B cell (primary cell): ENCODE measurements around the gene ERBB2. TPM values are rescaled to one million over a fixed set of nuclear protein-coding genes. Genes with fewer than 3 reads are reported as not detected.
"Not testable (repeated sequence)": the region's sequence is repeated elsewhere in the genome, so short reads cannot be mapped to it uniquely, and the experiment has no call there.

Experiments
- ATAC-seq: fragments of 200-7000 bp; cut with Tn5 transposase; one replicate; pipeline ENCODE4 v1.10.0; 2021; ENCODE audit warnings: low read depth, mild to moderate bottlenecking, moderate number of reproducible peaks, moderate library complexity
- CTCF ChIA-PET: fragments of 350-600 bp; sonication (Branson Sonifier 250); formaldehyde crosslinking; loops from one replicate; lab custom pipeline; 2021; ENCODE audit warnings: antibody characterized with exemption, inconsistent platforms; lab: Charles Lee
- POLR2A ChIA-PET: fragments of 350-600 bp; sonication (Branson Sonifier 250); formaldehyde crosslinking; loops from one replicate; lab custom pipeline; 2021; ENCODE audit warnings: antibody characterized with exemption; lab: Charles Lee
- DNase-seq: peaks from one replicate; pipeline ENCODE4 v3.0.0; 2013
- H2AFZ ChIP-seq: 2 replicates; pipeline ENCODE4 v1.6.1; 2012; ENCODE audit warnings: mild to moderate bottlenecking, low read depth, low read length; ENCODE audit not compliant: insufficient read depth, poor library complexity, severe bottlenecking
- H3K27ac ChIP-seq, 2 donors: 1 replicate in 1 of 2; 2 replicates in 1 of 2; pipeline ENCODE4 v1.5.1; 2012 to 2013; ENCODE audit warnings: low read length in 2 of 2, mild to moderate bottlenecking in 2 of 2, moderate library complexity in 1 of 2
- H3K27me3 ChIP-seq, 4 experiments: fragments of 200-600 bp in 1 of 4; sonication (generic) in 1 of 4; replicated peaks in 1 of 4; 1 replicate in 2 of 4; 2 replicates in 2 of 4; pipeline versions ENCODE4 v1.6.1 to v1.7.0; 2013 to 2016; ENCODE audit warnings: low read length in 3 of 4, mild to moderate bottlenecking in 2 of 4, mixed read lengths in 1 of 4, moderate library complexity in 1 of 4; ENCODE audit not compliant: insufficient read depth in 4 of 4, control insufficient read depth in 3 of 4; ENCODE audit errors: control extremely low read depth in 1 of 4
- H3K36me3 ChIP-seq, 2 experiments: replicated peaks in 1 of 2; 1 replicate in 1 of 2; 2 replicates in 1 of 2; pipeline versions ENCODE4 v1.6.1 to v1.7.1; 2013; ENCODE audit warnings: low read length in 1 of 2; ENCODE audit not compliant: insufficient read depth in 2 of 2, control insufficient read depth in 1 of 2; ENCODE audit errors: control extremely low read depth in 1 of 2, extremely low read depth in 1 of 2
- H3K4me1 ChIP-seq, 2 donors: fragments of 200-600 bp in 1 of 2; sonication (generic) in 1 of 2; 1 replicate in 1 of 2; 2 replicates in 1 of 2; pipeline versions ENCODE4 v1.5.1 to v1.6.1; 2013 to 2017; ENCODE audit warnings: low read length in 2 of 2; ENCODE audit not compliant: control insufficient read depth in 2 of 2, insufficient read depth in 2 of 2
- H3K4me2 ChIP-seq: replicated peaks from 2 replicates; pipeline ENCODE3; 2012; ENCODE audit warnings: mild to moderate bottlenecking, low read depth, low read length; ENCODE audit not compliant: poor library complexity, severe bottlenecking
- H3K4me3 ChIP-seq, 5 experiments: fragments of 200-600 bp in 1 of 5; sonication (generic) in 1 of 5; 1 replicate in 3 of 5; 2 replicates in 2 of 5; pipeline versions ENCODE4 v1.5.1 to v1.7.0; 2011 to 2016; ENCODE audit warnings: low read length in 4 of 5, mild to moderate bottlenecking in 4 of 5, low read depth in 2 of 5, control low read depth in 1 of 5, moderate library complexity in 1 of 5; ENCODE audit not compliant: insufficient read depth in 1 of 5; ENCODE audit errors: control extremely low read depth in 1 of 5, extremely low read depth in 1 of 5
- H3K79me2 ChIP-seq: fragments of 200-600 bp; sonication (generic); one replicate; pipeline ENCODE4 v1.6.0; 2016; ENCODE audit warnings: low read length; ENCODE audit not compliant: control insufficient read depth, insufficient read depth
- H3K9ac ChIP-seq: fragments of 200-600 bp; sonication (generic); 2 replicates; pipeline ENCODE4 v1.6.1; 2017; ENCODE audit warnings: mild to moderate bottlenecking, low read length, moderate library complexity
- H3K9me3 ChIP-seq, 3 donors: one replicate each; pipeline versions ENCODE4 v1.6.1 to v1.7.1; 2013; ENCODE audit warnings: low read length in 2 of 3; ENCODE audit not compliant: control insufficient read depth in 2 of 3, insufficient read depth in 1 of 3; ENCODE audit errors: control extremely low read depth in 1 of 3
- H4K20me1 ChIP-seq: 2 replicates; pipeline ENCODE4 v1.6.0; 2012; ENCODE audit warnings: mild to moderate bottlenecking, low read length; ENCODE audit not compliant: insufficient read depth, control insufficient read depth, poor library complexity, severe bottlenecking
- H3K27ac Mint-ChIP-seq: one replicate; pipeline ENCODE4 v1.8.0; 2021; ENCODE audit warnings: mixed read lengths
- H3K27me3 Mint-ChIP-seq: one replicate; pipeline ENCODE4 v1.8.0; 2021; ENCODE audit warnings: mixed read lengths
- H3K4me1 Mint-ChIP-seq: one replicate; pipeline ENCODE4 v1.8.0; 2021; ENCODE audit warnings: mixed read lengths
- H3K4me3 Mint-ChIP-seq: one replicate; pipeline ENCODE4 v1.8.0; 2021; ENCODE audit warnings: mixed read lengths
- H3K9me3 Mint-ChIP-seq: one replicate; pipeline ENCODE4 v1.8.0; 2022; ENCODE audit warnings: mixed read lengths; ENCODE audit not compliant: insufficient read depth
- CTCF ChIP-seq: fragments of 200-600 bp; IDR thresholded peaks from one replicate; pipeline ENCODE4 v1.8.0; 2022; ENCODE audit warnings: antibody characterized with exemption, mild to moderate bottlenecking
- EZH2 ChIP-seq: IDR thresholded peaks from 2 replicates; pipeline ENCODE4 v1.6.1; 2012; ENCODE audit warnings: borderline replicate concordance, low read depth, mild to moderate bottlenecking, moderate library complexity, low read length; ENCODE audit not compliant: insufficient read depth, poor library complexity, severe bottlenecking
- WGBS: methylation state at CpG from one replicate; pipeline ENCODE4 v1.1.5; 2013; ENCODE audit warnings: missing lambda C conversion rate; ENCODE audit not compliant: insufficient coverage; 5-methylcytosine and 5-hydroxymethylcytosine counted together
- intact Hi-C: fragments of 100-400 bp; cut with micrococcal nuclease; formaldehyde crosslinking; loops from one replicate; pipeline ENCODE4 v1.10.0; 2022
- polyA plus RNA-seq: library from polyadenylated mRNA; depleted of rRNA; stranded (reverse); fragments of >200 nt; gene quantifications from 2 replicates; pipeline ENCODE4 v1.2.3, GENCODE V29; 2012
- total RNA-seq, 2 donors: library from RNA; stranded (reverse); fragments of 120-200 nt in 1 of 2; gene quantifications; 1 replicate in 1 of 2; 2 replicates in 1 of 2; pipeline versions ENCODE4 v1.2.3 to v1.2.4, GENCODE V29; 2013 to 2022

The ERBB2 gene
- total and polyA plus RNA-seq, 2 donors (not counting 1 experiment from before 2014, with no cell fraction given), result 3.2 to 8.4 TPM

GRCh38 chr17:39722965-39723848 lies 23.3 kb downstream of the ERBB2 start:
- Histone ChIP-seq H3K27me3 (no peaks in the 10 kb centered on the region), H3K36me3 (peaks cover 0 to 14% of the 10 kb centered on the region in 2 experiments), H3K27ac (no peak overlapping the region), H3K79me2 (peaks cover 5% of the 10 kb centered on the region), H3K9me3 (peaks cover 0 to 3% (median 0%) of the 10 kb centered on the region in 3 donors), H3K4me3 (no peak overlapping the region), H4K20me1 (peaks cover 13% of the 10 kb centered on the region), H3K4me1 (no peaks in the 10 kb centered on the region), H3K4me2 (no peak overlapping the region), H2AFZ (no peak overlapping the region), H3K9ac (no peak overlapping the region)
- POLR2A ChIA-PET, result no interaction called here
- no peak overlapping the region for H3K27ac Mint-ChIP-seq
- DNase-seq (no peak), ATAC-seq (peak; percentile 43)
- no peaks in the 10 kb centered on the region for H3K9me3 Mint-ChIP-seq
- intact Hi-C loops, result no loop called here
- no peak for TF ChIP-seq EZH2
- no peak for TF ChIP-seq CTCF
- H3K4me1 Mint-ChIP-seq, result peaks cover 9% of the 10 kb centered on the region
- WGBS, result 97% methylated on average over 28 of the region's 34 CpGs
- CTCF ChIA-PET, result no interaction called here
- no peaks in the 10 kb centered on the region for H3K27me3 Mint-ChIP-seq
- H3K4me3 Mint-ChIP-seq, result no peak overlapping the region

GRCh38 chr17:39724731-39725130 lies 24.9 kb downstream of the ERBB2 start:
- ChIA-PET POLR2A (no interaction called here), CTCF (no interaction called here)
- Mint-ChIP-seq H3K27ac (no peak overlapping the region), H3K9me3 (no peaks in the 10 kb centered on the region), H3K27me3 (no peaks in the 10 kb centered on the region), H3K4me3 (no peak overlapping the region), H3K4me1 (peaks cover 21% of the 10 kb centered on the region)
- DNase-seq, result no peak
- TF ChIP-seq EZH2, result no peak
- TF ChIP-seq CTCF, result no peak
- peaks cover 7 to 9% of the 10 kb centered on the region in 2 donors for H3K4me1 ChIP-seq
- ATAC-seq, result no peak
- H2AFZ ChIP-seq, result no peak overlapping the region
- H3K9me3 ChIP-seq, result peaks cover 0 to 3% (median 0%) of the 10 kb centered on the region in 3 donors
- H3K9ac ChIP-seq, result no peak overlapping the region
- no peak overlapping the region for H3K4me2 ChIP-seq
- no peak overlapping the region for H3K27ac ChIP-seq
- WGBS, result 95% methylated on average over 13 of the region's 13 CpGs
- peaks cover 26% of the 10 kb centered on the region for H4K20me1 ChIP-seq
- H3K27me3 ChIP-seq, result no peaks in the 10 kb centered on the region
- intact Hi-C loops, result no loop called here
- H3K79me2 ChIP-seq, result peaks cover 19% of the 10 kb centered on the region
- peaks cover 0 to 27% of the 10 kb centered on the region in 2 experiments for H3K36me3 ChIP-seq
- H3K4me3 ChIP-seq, result no peak overlapping the region

GRCh38 chr17:39725923-39726322 lies 26.1 kb downstream of the ERBB2 start:
- no CpG with 5 or more reads among the region's 1 CpG for WGBS
- CTCF ChIA-PET, result interaction anchor here (0.7 kb wide), 1 partner anchor 104 kb away, joined by 3 read pairs; no protein-coding TSS in a partner anchor
- H3K27me3 Mint-ChIP-seq, result not testable (repeated sequence)

More at GRCh38 chr17:39725923-39726322, 26.1 kb downstream of the ERBB2 start:
- H2AFZ ChIP-seq, ATAC-seq, H3K27ac ChIP-seq, H3K9me3 Mint-ChIP-seq, H3K9ac ChIP-seq, H3K9me3 ChIP-seq, POLR2A ChIA-PET, H3K27me3 ChIP-seq, H3K4me3 ChIP-seq, DNase-seq, H3K4me3 Mint-ChIP-seq, intact Hi-C loops, H3K27ac Mint-ChIP-seq, H3K4me2 ChIP-seq: not testable (repeated sequence)
- peaks cover 24% of the 10 kb centered on the region for H3K4me1 Mint-ChIP-seq
- Histone ChIP-seq H3K36me3 (peaks cover 0 to 27% of the 10 kb centered on the region in 2 experiments), H3K4me1 (peaks cover 11 to 17% of the 10 kb centered on the region in 2 donors), H4K20me1 (peaks cover 26% of the 10 kb centered on the region), H3K79me2 (peaks cover 31% of the 10 kb centered on the region)
